Subcutaneous adipose tissue (tissue), 4 donors: ENCODE results near the gene PSAT1. TPM values are rescaled to one million over a fixed set of nuclear protein-coding genes. Genes with fewer than 3 reads are reported as not detected.

Source experiments
- CTCF ChIP-seq: fragments of 450-650 bp; IDR thresholded peaks from one replicate; pipeline ENCODE4 v1.5.1; 2016; ENCODE audit warnings: low read depth, mild to moderate bottlenecking, control low read depth, antibody characterized with exemption, moderate library complexity
- total RNA-seq, 4 donors: library from RNA; depleted of rRNA; stranded (reverse); fragments of >200 nt; gene quantifications; one replicate each; pipeline ENCODE4 v1.1.0, GENCODE V29; 2016

PSAT1 gene
- total RNA-seq, 4 donors from 2014 or later = 0.66 to 33.8 (median 5.8) TPM

GRCh38 chr9:78320875-78321496 is 24.1 kb downstream of the PSAT1 start:
- TF ChIP-seq CTCF = no peak

- TF ChIP-seq CTCF = no peak
Measured at GRCh38 chr9:78321505-78321904, 24.6 kb downstream of the PSAT1 start.

GRCh38 chr9:78324068-78324650 is 27.2 kb downstream of the PSAT1 start:
- no peak for TF ChIP-seq CTCF

GRCh38 chr9:78324682-78325081 is 27.8 kb downstream of the PSAT1 start:
- no peak for TF ChIP-seq CTCF

DNA sequence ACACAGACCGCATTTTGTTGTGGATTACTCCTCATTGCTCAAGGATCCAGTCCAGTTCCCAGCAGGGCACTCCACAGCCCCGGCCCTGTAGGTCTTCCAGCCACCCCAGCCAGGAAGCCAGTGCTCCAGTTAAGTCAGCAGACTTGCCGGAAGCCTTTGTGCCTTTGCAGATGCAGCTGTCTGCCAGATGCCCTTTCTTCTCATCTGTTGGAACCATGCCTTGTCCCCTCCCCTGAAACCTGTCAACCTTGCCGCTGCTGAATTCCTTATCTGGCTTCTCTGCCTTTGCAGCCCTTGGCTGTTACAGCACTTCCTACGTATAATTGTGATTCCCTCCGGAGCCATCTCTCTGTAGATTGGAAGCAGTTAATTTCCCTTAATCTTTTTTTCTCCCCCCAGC is 28.4 kb downstream of the PSAT1 start:
- no peak for TF ChIP-seq CTCF

- no peak for TF ChIP-seq CTCF
Measured at GRCh38 chr9:78325846-78326360, 29.0 kb downstream of the PSAT1 start.

DNA sequence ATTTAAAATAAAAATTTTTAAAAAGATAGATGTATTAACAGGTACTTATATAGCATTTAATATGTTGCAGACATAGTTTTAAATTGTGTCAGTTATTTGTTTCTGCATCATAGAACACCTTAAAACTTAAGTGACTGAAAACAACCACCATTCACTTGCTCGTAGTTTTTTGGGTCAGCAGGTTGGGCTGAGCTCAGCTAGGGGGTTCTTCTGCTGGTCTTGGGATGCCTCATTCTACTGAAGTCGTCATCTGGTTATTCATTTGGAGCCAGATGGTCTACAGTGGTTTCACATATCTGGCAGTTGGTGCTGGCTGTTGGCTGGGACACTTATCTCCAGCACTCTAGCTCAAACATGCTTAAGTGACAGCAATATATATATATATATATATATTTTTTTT is 29.6 kb downstream of the PSAT1 start:
- no peak for TF ChIP-seq CTCF
